ENCODE data around the gene CRHR1. TPM values are rescaled to one million over a fixed set of nuclear protein-coding genes. Genes with fewer than 3 reads are reported as not detected.

Gene CRHR1
- total RNA-seq, 1 experiment from 2014 or later, result not detected

GRCh38 chr17:45761957-45762565, 22.1 kb upstream of the CRHR1 start:
- Histone ChIP-seq H3K79me2 (ENCODE audit: low read depth) (no peaks in the 10 kb centered on the region), H3K4me2 (no peak overlapping the region), H3K27ac (no peak overlapping the region), H3K4me3 (no peak overlapping the region), H3K4me1 (replicated peaks; ENCODE audit: insufficient read depth) (no peaks in the 10 kb centered on the region), H2AFZ (no peak overlapping the region), H3K36me3 (ENCODE audit: low read depth) (no peaks in the 10 kb centered on the region), H4K20me1 (ENCODE audit: insufficient read depth) (no peaks in the 10 kb centered on the region), H3K9me2 (ENCODE audit: insufficient read depth) (no peaks in the 10 kb centered on the region), H3K9me3 (ENCODE audit: insufficient read depth, low read depth) (no peaks in the 10 kb centered on the region; the same call in 1 of the 2 replicates), H3F3A (ENCODE audit: insufficient read depth, low read depth) (no peaks in the 10 kb centered on the region), H3K27me3 (ENCODE audit: insufficient read depth, low read depth) (peaks cover 95% of the 10 kb centered on the region)
- ChIA-PET POLR2A (ENCODE audit: unreplicated experiment) (no interaction called here), CTCF (interaction anchor here (0.5 kb wide), 1 partner anchor 75 kb away, joined by 4 read pairs; no protein-coding TSS in a partner anchor)
- intact Hi-C loops (cut with micrococcal nuclease; ENCODE audit: unreplicated experiment), result no loop called here
- no peak for DNase-seq
- BruUV-seq (replicated peaks), result no TSS peak
- TF ChIP-seq EZH2 (IDR thresholded peaks at IDR 0.05; ENCODE audit: low read depth), result no peak
- TF ChIP-seq CTCF (conservative IDR thresholded peaks at IDR 0.05), result no peak

GRCh38 chr17:45763182-45763581, 20.9 kb upstream of the CRHR1 start:
- no TSS peak for BruUV-seq (replicated peaks)
- H3K4me1 ChIP-seq (replicated peaks; ENCODE audit: insufficient read depth), result no peaks in the 10 kb centered on the region
- H3K36me3 ChIP-seq (ENCODE audit: low read depth), result no peaks in the 10 kb centered on the region
- no peak overlapping the region for H2AFZ ChIP-seq
- peaks cover 95% of the 10 kb centered on the region for H3K27me3 ChIP-seq (ENCODE audit: insufficient read depth, low read depth)
- no peak overlapping the region for H3K4me3 ChIP-seq
- H4K20me1 ChIP-seq (ENCODE audit: insufficient read depth), result no peaks in the 10 kb centered on the region
- no peak for DNase-seq
- no peak overlapping the region for H3K4me2 ChIP-seq
- TF ChIP-seq EZH2 (IDR thresholded peaks at IDR 0.05; ENCODE audit: low read depth), result no peak
- TF ChIP-seq CTCF (conservative IDR thresholded peaks at IDR 0.05), result no peak
- no peak overlapping the region for H3K27ac ChIP-seq
- H3K9me3 ChIP-seq (ENCODE audit: insufficient read depth, low read depth), result no peaks in the 10 kb centered on the region; the same call in 1 of the 2 replicates
- H3F3A ChIP-seq (ENCODE audit: insufficient read depth, low read depth), result no peaks in the 10 kb centered on the region
- ChIA-PET POLR2A (ENCODE audit: unreplicated experiment) (no interaction called here), CTCF (no interaction called here)
- no peaks in the 10 kb centered on the region for H3K9me2 ChIP-seq (ENCODE audit: insufficient read depth)
- intact Hi-C loops (cut with micrococcal nuclease; ENCODE audit: unreplicated experiment), result no loop called here
- H3K79me2 ChIP-seq (ENCODE audit: low read depth), result no peaks in the 10 kb centered on the region

GRCh38 chr17:45764479-45764878, 19.6 kb upstream of the CRHR1 start:
- Histone ChIP-seq H2AFZ (no peak overlapping the region), H3K4me1 (replicated peaks; ENCODE audit: insufficient read depth) (no peaks in the 10 kb centered on the region), H3K79me2 (ENCODE audit: low read depth) (no peaks in the 10 kb centered on the region), H3K9me3 (ENCODE audit: insufficient read depth, low read depth) (no peaks in the 10 kb centered on the region; the same call in 1 of the 2 replicates), H3K9me2 (ENCODE audit: insufficient read depth) (no peaks in the 10 kb centered on the region), H3K36me3 (ENCODE audit: low read depth) (no peaks in the 10 kb centered on the region), H3K27me3 (ENCODE audit: insufficient read depth, low read depth) (peaks cover 98% of the 10 kb centered on the region), H3K27ac (no peak overlapping the region), H3F3A (ENCODE audit: insufficient read depth, low read depth) (no peaks in the 10 kb centered on the region), H3K4me3 (no peak overlapping the region), H4K20me1 (ENCODE audit: insufficient read depth) (no peaks in the 10 kb centered on the region), H3K4me2 (no peak overlapping the region)
- TF ChIP-seq CTCF (conservative IDR thresholded peaks at IDR 0.05) (no peak), EZH2 (IDR thresholded peaks at IDR 0.05; ENCODE audit: low read depth) (no peak)
- BruUV-seq (replicated peaks), result no TSS peak
- DNase-seq, result no peak
- intact Hi-C loops (cut with micrococcal nuclease; ENCODE audit: unreplicated experiment), result no loop called here
- POLR2A ChIA-PET (ENCODE audit: unreplicated experiment), result no interaction called here
- CTCF ChIA-PET, result no interaction called here
